ENCODE data around the gene TRAPPC1.

DNA sequence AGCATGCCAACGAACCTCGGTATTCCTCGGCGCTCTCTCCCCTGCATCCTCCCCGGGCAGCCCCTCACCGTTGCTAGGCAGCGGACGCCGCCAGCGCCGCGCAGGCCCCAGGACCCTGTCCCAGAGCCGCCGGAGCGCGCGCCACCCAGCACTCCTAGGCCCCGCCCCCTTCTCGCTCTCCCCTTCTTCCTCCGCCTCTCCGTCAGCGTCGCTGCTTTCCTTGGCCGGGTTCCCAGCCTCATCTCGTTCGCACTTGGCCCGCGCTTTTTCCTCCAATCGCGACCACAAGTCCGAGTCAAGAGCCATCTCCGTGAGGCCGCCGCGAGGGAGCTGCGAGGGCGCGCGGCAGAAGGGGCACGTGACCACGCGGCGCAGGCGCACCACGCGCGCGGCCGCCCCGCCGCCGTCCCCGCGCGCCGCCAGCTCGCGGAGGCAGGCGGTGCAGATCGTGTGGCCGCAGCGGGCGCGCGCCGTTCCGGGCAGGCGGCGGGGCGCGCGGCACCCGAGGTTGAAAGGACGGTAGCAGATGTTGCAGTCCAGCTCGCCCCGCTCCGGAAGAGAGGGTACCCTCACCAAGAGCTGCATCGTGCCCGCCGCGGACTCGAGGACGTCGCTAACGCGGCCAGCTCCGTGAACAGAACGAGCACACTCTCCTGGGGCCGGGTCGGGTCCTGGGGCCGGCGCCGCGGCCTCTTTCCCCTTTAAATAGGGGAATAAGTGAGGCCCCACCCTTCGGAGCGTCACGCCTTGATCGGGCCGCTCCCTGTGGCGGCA lies 15.9 kb downstream of the TRAPPC1 start, which contains the start of gene RNF227:
- TF ChIP-seq CTCF (conservative IDR thresholded peaks at IDR 0.05 in 1 of 2, IDR thresholded peaks at IDR 0.05 in 1 of 2; ENCODE audit: extremely low read depth in 1 of 2, insufficient read depth in 1 of 2, low read depth in 1 of 2, low read length in 2 of 2): no peak
- TF ChIP-seq EZH2 (IDR thresholded peaks at IDR 0.05; ENCODE audit: borderline replicate concordance, low read length): no peak
